Esophagus squamous epithelium (tissue), 5 donors: Measurements from ENCODE around the gene MLLT1. TPM values are rescaled to one million over a fixed set of nuclear protein-coding genes. Genes with fewer than 3 reads are reported as not detected.

Experiments used
- DNase-seq: peaks from one replicate; lab custom pipeline; 2025; lab: John Stamatoyannopoulos, UW
- H3K27ac ChIP-seq, 4 donors: fragments of 200-600 bp; sonication (generic); one replicate each; pipeline ENCODE4 v1.5.1; 2016 to 2019; ENCODE audit warnings: mild to moderate bottlenecking in 1 of 4
- H3K27me3 ChIP-seq, 4 donors: fragments of 200-600 bp; sonication (generic); 1 replicate in 3 of 4; 2 replicates in 1 of 4; pipeline versions ENCODE4 v1.5.1 to v1.6.0; 2017 to 2021; ENCODE audit warnings: antibody characterized with exemption in 1 of 4
- H3K36me3 ChIP-seq, 3 donors: fragments of 200-600 bp; sonication (generic); one replicate each; pipeline ENCODE4 v1.5.1; 2016 to 2019
- H3K4me1 ChIP-seq, 3 donors: fragments of 200-600 bp; sonication (generic); one replicate each; pipeline ENCODE4 v1.5.1; 2017 to 2019
- H3K4me3 ChIP-seq, 4 donors: fragments of 200-600 bp; sonication (generic); 1 replicate in 3 of 4; 2 replicates in 1 of 4; pipeline ENCODE4 v1.5.1; 2016 to 2019; ENCODE audit warnings: mild to moderate bottlenecking in 2 of 4, moderate library complexity in 1 of 4
- H3K9me3 ChIP-seq, 3 donors: fragments of 200-600 bp; sonication (generic); one replicate each; pipeline ENCODE4 v1.5.1; 2016 to 2019
- CTCF ChIP-seq, 6 experiments: fragments of 450-650 bp in 4 of 6; fragments of 200-600 bp in 2 of 6; sonication (generic) in 2 of 6; IDR thresholded peaks; one replicate each; pipeline ENCODE4 v1.5.1; 2016 to 2019; ENCODE audit warnings: antibody characterized with exemption in 6 of 6, mild to moderate bottlenecking in 4 of 6, moderate library complexity in 4 of 6
- POLR2A ChIP-seq, 4 donors: fragments of 450-650 bp; IDR thresholded peaks; one replicate each; pipeline ENCODE4 v1.6.1; 2017; ENCODE audit warnings: antibody characterized with exemption in 4 of 4, mild to moderate bottlenecking in 4 of 4, moderate library complexity in 3 of 4
- WGBS, 2 donors: methylation state at CpG; one replicate each; pipeline ENCODE4 v1.1.5; 2018; 5-methylcytosine and 5-hydroxymethylcytosine counted together
- intact Hi-C: fragments of 100-400 bp; cut with DNase I; formaldehyde crosslinking; loops from one replicate; pipeline ENCODE4 v1.15.0; 2022
- total RNA-seq, 4 donors: library from RNA; depleted of rRNA; stranded (reverse); fragments of >200 nt; gene quantifications; one replicate each; pipeline ENCODE4 v1.1.0, GENCODE V29; 2016
- donor health status: DM: yes; HTN: yes; CAD: no.

The MLLT1 gene
- total RNA-seq, 4 donors from 2014 or later: 10.3 to 20.1 (median 12.7) TPM

DNA sequence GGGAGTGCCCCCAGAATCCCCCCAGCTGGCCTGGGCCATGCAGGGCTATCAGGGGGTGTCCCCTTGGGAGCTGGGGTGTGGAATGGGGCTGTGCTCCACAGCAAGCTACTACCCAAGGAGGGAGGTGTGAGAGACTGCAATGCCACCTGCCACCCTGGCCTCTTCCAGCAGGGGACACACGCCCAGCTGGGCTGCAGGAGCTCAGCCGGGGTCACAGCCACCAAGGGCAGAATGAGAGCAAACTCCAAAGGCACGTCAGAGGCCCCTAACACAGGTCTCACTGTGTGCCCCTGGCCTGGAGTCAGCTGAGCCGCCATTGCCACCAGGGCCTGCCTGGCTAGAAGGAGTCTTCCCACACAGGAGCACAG lies 55.5 kb downstream of the MLLT1 start:
- 100% methylated on average over 1 of the region's 4 CpGs for WGBS, 2 donors
- TF ChIP-seq CTCF (IDR thresholded peaks at IDR 0.05) (no peak), POLR2A (IDR thresholded peaks at IDR 0.05) (no peak)
- intact Hi-C loops: no loop called here
- DNase-seq: no peak
- H3K27ac ChIP-seq: no peak overlapping the region
- no peak overlapping the region for H3K4me3 ChIP-seq
- H3K36me3 ChIP-seq: peaks cover 21 to 90% (median 24%) of the 10 kb centered on the region in 3 donors
- no peaks in the 10 kb centered on the region for H3K27me3 ChIP-seq
- H3K4me1 ChIP-seq: peaks cover 35 to 60% (median 41%) of the 10 kb centered on the region in 3 donors
- H3K9me3 ChIP-seq: no peaks in the 10 kb centered on the region

DNA sequence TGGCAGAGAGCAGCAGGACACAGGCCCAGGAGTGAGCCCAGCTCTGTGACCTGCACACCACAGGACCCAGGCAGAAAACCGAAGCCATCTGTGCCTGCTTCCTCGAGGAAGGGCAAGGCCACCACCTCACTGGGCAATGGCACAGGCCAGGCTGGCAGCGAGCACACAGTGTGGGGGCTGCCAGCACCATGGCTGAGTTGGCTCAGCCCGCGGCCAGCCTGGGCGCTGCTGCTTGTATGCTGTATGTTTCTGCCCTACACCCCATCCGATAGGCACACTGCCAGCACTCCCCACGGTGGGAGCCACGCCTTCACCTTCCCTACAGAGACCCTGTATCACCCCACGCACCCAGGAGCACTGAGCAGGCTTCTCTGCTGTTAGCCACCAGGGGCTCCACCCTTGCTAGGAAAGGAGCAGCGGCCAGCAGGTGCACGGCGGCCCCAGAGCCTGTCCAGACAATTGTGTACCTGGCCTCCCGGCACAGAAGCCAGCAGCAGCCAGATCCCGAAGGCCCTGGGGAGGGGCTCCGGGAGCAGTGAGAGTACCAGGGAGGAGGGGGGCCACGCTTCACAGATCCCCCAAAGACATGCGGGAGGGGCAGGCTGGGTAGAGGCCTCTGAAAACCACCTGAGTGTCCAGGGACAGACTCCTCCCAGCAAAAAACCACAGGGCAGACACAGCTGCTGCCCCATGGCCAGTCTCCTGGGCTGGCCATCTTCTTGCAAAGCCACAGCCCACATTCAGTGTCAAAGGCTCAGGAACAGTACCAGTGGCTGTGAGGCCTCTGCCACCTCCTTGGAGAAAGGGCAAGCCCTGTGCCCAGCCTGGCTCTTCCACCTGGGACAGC lies 56.1 kb downstream of the MLLT1 start:
- WGBS, 2 donors: 30 to 100% methylated on average over 1 to 2 of the region's 18 CpGs
- H3K27ac ChIP-seq: peak overlapping the region in 3 of 4 donors; percentile 51 to 63 (median 52)
- intact Hi-C loops: no loop called here
- H3K27me3 ChIP-seq: no peaks in the 10 kb centered on the region
- DNase-seq: no peak
- TF ChIP-seq POLR2A (IDR thresholded peaks at IDR 0.05) (no peak), CTCF (IDR thresholded peaks at IDR 0.05) (peak in 2 of 6 experiments; percentile 25 to 27)
- no peaks in the 10 kb centered on the region for H3K9me3 ChIP-seq
- no peak overlapping the region for H3K4me3 ChIP-seq
- H3K4me1 ChIP-seq: peaks cover 41 to 60% (median 47%) of the 10 kb centered on the region in 3 donors
- H3K36me3 ChIP-seq: peaks cover 21 to 84% (median 24%) of the 10 kb centered on the region in 3 donors

DNA sequence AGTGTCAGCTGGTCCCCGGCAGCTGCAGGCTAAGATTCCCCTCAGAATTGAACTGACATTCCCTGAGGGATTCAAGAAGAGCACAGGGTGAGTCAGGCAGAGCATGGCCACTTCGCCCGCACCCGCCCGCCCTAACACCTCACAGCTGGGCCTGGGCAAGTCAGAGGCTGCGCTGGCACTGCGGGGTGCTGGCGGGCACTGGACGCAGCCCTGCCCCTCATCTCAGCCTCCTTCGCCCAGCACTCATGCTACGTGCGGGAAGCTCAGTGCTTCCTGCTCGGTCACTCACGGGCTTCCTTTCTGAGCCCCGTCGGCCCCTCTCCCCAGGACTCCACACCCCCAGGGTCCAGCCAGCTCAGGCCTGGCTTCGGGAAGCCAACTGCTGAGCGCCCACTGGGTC lies 56.9 kb downstream of the MLLT1 start:
- no peak for TF ChIP-seq CTCF (IDR thresholded peaks at IDR 0.05)
- TF ChIP-seq POLR2A (IDR thresholded peaks at IDR 0.05): no peak
- intact Hi-C loops: no loop called here
- Histone ChIP-seq H3K4me1 (peaks cover 47 to 64% (median 54%) of the 10 kb centered on the region in 3 donors), H3K27ac (peak overlapping the region; percentile 14 to 63 (median 52)), H3K4me3 (peak overlapping the region in 1 of 4 donors; percentile 12), H3K27me3 (no peaks in the 10 kb centered on the region), H3K9me3 (no peaks in the 10 kb centered on the region), H3K36me3 (peaks cover 21 to 78% (median 24%) of the 10 kb centered on the region in 3 donors)
- 60% methylated on average over 1 to 13 of the region's 18 CpGs for WGBS, 2 donors
- no peak for DNase-seq

DNA sequence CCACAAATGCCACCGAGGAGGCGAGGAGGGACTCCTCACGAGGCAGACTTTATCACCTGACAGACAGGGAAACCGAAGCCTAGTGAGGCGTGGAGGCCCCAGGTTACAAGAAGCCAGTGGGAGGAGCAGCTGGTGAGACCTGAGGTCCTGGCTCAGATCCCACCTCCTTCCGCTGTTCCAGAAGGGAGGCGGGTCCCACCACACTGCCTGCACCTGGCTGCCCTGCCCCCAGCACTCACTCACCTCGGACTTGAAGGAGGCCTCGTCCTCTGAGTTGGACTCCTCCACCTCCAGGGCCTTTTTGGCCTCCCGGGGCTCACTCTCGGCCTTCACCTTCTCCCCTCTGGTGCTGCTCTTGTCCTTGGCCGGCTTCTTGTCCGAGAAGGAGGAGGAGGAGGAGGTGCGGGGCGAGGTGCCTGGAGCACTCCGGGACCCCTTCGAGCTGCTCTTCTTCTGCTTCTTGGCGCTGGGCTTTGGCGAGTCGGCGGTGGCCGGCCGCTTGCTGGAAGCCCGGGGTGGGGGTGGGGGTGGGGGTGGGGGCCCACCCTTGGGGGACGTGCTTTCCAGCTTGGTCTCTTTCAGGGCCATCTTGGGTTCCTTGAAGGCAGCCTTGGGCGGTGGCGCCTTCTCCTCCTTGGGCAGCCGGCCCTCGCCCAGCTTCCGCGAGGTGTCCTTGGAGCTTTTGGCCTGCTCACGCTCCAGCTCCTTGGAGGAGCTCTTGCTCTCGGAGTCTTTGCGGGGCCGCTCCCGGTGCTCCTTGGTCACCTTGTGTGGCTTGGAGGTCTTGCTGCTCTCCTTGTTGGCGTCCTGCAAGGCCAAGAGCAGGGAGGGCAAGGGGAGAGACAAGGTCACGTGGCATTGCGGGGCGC lies 57.7 kb downstream of the MLLT1 start:
- intact Hi-C loops: no loop called here
- H3K4me1 ChIP-seq: peaks cover 47 to 72% (median 54%) of the 10 kb centered on the region in 3 donors
- 67 to 75% methylated on average over 12 to 13 of the region's 40 CpGs for WGBS, 2 donors

More for the DNA sequence above, 57.7 kb downstream of the MLLT1 start:
- DNase-seq: no peak
- H3K27me3 ChIP-seq: no peaks in the 10 kb centered on the region
- H3K36me3 ChIP-seq: peaks cover 21 to 81% (median 23%) of the 10 kb centered on the region in 3 donors
- H3K27ac ChIP-seq: peak overlapping the region; percentile 14 to 63 (median 52)
- TF ChIP-seq CTCF (IDR thresholded peaks at IDR 0.05) (no peak), POLR2A (IDR thresholded peaks at IDR 0.05) (no peak)
- no peaks in the 10 kb centered on the region for H3K9me3 ChIP-seq
- H3K4me3 ChIP-seq: no peak overlapping the region
